Measurements from ENCODE around the gene NCKAP5.

Gene NCKAP5

DNA sequence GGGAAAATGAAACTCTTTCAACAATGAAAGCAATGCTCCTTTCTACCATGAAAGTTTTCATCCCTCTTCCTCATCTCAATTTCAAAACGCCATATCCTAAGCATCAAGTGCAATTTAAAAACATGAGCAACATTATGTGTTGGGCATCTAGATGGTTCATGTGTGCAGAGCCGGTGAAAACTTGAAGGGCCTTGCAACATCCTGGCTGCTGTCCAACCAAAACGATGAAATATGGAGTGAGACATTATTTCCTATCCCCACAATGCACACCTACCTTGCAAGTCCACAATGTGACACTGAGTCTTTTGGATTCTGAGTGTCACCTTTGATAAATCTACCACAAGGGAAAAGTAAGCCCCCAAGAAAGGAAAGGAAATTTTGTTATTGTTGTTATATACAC is 110.0 kb downstream of the NCKAP5 start:
- DNase-seq (ENCODE audit: low read depth): no peak

DNA sequence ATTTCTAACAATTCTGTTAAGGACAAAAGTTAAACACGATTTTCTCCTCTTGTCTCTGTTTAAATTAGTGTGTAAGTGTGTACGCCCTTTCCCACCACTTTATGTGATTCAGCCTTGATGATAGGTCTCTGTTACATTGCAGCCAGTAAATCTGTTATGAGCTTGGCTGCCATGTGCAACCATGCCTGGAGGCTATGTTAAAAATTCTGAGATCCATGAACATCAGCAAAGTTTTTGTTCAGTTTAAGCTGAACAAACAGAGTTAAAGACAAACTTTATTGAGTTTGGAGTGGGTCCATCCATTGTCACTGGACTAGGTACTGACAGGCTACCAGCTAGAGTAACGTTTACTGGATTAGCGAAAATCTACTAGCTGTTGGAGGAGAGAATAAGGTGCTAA is 110.4 kb downstream of the NCKAP5 start:
- no peak for DNase-seq (ENCODE audit: low read depth)

DNA sequence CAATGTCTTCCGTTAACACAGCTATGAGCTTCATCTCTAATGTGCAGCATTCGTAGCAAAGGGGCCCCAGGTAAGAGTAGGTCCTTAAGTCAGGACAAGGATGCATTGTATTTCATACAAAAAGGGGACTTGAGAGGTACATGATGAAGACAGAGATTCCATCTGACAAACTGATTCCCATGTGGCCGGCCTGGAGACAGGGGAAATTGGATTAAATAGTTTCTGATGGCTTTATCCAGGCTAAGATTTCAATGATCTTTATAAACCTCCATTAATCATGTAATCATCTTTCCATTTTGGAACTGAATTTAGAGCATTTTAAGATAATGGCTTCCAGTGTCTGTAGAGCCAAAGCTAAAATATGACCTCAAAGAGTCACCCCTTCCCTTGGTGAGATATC is 111.3 kb downstream of the NCKAP5 start:
- no peak for DNase-seq (ENCODE audit: low read depth)

DNA sequence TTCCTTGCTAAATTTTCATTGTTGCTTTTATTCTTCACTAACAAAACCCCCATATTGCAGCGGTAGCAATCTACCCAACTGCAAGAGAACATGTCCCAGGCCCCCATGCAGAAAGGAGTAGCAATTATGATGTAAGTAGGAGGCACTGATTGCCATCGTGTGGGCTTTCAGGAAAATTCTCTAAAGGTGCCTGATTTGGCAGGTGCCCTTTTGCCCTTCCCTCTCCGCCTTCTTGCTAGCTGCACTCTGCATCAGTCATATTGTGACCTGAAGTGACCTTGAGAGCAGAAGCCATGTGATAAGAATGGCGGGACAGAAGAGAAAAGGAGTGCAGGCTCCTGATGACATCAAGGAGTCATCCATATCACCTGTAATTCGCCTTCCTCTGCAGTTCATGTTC is 112.1 kb downstream of the NCKAP5 start:
- DNase-seq (ENCODE audit: low read depth): no peak

DNA sequence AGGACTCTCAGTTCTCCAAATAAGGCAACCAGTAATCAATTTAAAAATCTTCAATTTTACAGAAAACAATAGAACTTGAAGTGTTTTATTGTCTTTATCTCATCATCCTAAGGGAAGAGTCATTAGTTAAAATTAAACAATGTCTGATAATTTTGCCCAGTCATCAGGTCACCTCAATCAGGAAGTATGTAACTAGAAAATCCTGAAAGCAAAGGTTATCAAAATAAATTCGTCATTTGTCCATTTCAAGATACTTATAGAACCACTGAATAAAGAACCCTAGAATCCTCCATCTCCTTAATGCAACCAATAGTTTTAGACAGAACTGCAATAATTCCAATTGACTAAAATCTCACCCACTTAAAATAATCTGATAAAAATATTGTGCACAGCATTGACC is 115.2 kb downstream of the NCKAP5 start:
- no peak for DNase-seq (ENCODE audit: low read depth)

DNA sequence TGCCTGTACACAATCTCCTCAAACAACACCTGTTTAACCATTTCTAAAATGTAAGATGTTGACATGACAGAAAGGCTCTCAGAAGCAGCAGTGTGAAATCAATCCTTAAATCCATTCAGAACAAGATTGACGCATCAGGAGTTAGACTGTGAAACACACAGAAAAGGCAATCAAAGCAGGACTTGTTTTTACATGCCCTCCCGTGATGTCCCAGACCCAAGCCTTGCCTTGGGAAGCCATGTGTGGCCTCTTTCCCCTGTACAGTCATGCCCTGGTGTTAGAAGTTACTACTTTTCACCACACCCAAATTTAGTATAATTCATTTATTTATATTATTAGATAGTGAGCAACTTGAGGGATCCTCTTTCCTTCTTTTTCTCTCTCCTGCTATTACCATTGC is 115.7 kb downstream of the NCKAP5 start:
- no peak for DNase-seq (ENCODE audit: low read depth)

DNA sequence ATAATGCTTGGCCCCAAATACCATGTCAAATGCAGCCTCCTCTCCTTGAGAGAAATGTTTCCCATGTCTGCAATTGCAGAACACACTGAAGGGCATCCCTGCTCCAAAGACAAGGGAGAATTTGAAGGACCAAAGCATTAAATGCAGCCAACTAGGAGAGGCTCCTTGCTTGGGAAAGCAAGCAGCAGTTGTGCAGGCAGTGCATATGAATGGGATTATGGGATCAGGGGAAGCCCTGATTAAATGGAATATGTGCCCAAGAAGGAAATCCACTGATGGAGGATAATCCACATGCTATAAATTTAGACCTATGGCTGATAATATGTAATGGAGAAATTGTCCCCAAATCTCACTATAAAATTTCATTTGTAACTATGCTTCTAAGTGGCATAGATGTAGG is 116.1 kb downstream of the NCKAP5 start:
- DNase-seq (ENCODE audit: low read depth): no peak

DNA sequence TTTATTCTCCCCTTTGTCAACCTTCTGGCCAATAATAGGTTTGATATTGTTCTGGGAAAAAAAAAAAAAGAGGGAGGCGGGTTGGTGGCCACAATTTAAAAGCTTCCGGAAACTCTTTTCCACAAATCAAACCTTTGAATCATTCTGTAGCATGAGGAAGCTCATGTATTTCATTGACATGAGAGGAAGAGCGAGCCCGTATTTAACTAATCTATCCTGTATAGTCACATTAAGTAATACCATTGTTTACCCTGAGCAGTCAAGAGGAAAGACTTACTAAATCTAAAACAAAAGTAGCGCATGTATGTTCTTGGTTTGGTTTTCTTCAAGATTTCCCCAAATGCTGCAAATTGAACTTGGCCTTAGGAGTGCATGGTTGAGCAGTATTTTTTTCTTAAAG is 120.1 kb downstream of the NCKAP5 start:
- no peak for DNase-seq (ENCODE audit: low read depth)

DNA sequence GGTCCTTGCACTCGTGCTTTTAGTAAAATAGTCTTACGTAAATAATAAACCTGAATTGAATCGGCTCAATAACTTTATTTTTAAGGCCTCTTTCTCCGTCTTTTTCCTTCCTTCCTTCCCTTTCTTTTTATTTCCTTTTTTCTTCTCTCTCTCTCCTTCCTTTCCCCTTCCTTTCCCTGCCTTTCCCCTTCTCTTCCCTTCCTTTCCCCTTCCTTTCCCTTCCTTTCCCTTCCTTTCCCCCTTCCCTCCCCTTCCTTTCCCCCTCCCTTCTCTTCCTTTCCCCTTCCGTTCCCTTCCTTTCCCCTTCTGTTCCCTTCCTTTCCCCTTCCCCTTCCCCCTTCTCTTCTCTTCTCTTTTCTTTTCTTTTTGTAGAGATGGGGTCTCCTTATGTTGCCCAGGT is 121.0 kb downstream of the NCKAP5 start:
- no peak for DNase-seq (ENCODE audit: low read depth)

DNA sequence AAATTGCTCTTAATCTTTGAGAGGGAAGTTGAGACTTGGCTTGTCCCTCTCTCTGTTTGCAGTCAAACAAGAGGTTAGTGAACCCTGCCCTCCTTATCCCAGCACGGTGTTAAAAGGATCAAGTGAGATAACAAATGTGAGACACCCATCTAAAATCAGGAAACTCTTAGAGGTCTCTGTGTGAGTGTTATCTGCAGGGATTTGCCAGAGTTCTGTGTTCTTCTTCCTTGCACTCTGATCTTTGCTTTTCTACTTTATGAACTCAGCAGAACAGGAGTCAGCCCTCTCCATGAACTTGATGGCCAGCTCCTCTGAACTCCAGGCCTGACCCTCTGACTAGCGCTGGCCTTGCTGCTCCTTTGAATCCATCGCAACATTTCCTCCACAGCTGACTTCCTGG is 123.8 kb downstream of the NCKAP5 start:
- DNase-seq (ENCODE audit: low read depth): no peak

DNA sequence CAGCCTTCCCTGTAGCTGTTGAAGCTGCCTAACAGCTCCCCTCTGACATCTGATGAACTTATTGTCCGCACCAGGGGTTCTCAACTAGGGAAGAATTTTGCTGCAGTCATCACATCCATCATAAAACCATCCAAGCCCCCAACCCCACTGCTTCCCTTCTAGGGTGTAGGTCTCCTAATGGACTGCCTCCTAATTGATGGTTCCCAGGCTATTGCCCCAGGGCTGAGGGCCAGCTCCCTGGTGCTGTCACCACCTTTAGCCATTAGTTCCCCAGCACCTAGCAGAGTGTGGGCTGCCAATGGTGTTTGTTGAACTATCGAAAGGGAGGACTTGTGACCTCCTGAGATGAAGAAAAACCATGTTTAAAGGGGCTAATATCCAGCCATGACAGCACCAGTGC is 125.9 kb downstream of the NCKAP5 start:
- no peak for DNase-seq (ENCODE audit: low read depth)

DNA sequence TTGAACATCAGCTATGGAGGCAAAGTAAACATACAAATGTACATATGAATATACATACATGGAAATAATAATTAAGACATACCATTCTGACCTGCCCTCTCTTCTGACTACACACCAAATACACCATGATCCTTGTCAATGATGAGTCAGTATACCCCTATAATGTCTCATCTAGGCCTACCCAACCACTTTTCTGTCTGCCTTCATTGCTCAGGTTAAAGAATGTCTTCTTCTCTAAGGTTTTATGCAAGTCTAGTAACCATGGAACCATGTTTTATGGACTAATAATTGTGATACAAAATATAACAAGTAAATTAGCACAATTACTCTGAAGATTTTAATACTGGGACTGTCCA is 128.7 kb downstream of the NCKAP5 start:
- DNase-seq (ENCODE audit: low read depth): no peak

DNA sequence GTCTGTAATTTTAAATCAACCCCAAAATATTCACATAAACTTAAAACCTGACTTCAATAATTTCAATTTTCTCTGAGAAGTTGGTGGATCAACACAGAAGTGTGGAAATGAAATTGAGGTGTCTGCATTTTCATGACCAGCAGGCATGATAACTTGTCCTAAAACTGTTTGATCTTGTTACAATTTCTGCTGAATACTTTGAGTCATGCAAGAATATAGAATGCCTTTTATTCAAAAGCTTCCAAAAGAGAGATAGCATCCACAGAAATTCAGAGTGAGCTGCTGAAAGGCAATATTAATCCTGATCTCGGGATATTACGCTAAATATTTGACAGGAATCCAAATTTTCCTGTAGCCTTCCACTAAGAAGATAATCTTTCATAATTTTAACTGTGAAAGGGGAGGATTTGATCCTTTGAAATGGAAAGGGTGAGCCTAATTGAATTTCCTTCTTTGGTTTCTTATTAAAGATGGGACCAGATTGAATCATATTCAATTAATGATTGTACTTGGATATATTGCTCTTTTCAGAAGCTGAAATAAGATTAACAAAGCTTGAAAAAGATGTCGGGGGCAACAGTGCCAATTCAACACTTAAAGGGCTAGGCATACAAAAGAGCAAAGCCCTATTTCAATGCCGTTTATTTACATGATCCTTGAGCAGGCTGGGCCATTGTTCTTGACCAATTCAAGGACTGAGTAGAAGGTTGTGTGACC is 129.3 kb downstream of the NCKAP5 start:
- no peak for DNase-seq (ENCODE audit: low read depth)

DNA sequence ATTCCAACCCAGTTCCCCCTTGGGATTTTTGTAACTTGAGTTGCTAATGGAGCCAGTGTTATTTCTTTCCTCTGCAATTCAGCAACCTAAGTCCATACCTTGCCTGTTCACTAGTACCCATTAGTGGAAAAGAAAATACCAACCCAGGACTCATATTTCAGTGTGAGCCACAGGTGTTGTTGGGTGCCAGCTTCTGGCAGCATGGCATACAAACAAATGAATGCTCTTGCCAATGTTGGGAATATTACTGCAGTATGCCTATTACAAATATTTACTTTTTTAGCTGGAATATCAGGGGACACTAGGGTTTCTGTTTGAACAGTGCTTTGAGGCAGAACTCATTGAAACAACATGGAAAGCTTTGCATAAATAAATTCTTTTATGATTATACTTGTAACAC is 130.2 kb downstream of the NCKAP5 start:
- no peak for DNase-seq (ENCODE audit: low read depth)

DNA sequence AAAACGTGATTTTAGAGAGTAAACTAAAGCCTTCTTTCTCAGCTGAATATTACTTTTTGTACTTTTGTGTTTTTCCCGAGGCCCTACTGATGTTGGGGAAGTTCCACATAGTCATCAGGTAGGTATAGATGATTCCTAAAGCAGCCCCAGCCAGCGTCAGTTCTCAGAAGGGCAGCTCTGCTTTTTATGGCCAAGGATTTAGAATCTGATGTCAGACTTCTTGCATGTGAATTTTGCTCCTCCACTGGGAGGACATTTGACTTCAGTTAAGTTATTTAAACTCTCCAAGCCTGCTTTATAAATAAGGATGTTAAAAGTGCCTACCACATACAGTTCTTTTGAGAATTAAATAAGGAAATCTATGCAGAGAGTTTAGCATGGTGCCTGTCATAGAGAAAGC is 130.8 kb downstream of the NCKAP5 start:
- DNase-seq (ENCODE audit: low read depth): no peak

DNA sequence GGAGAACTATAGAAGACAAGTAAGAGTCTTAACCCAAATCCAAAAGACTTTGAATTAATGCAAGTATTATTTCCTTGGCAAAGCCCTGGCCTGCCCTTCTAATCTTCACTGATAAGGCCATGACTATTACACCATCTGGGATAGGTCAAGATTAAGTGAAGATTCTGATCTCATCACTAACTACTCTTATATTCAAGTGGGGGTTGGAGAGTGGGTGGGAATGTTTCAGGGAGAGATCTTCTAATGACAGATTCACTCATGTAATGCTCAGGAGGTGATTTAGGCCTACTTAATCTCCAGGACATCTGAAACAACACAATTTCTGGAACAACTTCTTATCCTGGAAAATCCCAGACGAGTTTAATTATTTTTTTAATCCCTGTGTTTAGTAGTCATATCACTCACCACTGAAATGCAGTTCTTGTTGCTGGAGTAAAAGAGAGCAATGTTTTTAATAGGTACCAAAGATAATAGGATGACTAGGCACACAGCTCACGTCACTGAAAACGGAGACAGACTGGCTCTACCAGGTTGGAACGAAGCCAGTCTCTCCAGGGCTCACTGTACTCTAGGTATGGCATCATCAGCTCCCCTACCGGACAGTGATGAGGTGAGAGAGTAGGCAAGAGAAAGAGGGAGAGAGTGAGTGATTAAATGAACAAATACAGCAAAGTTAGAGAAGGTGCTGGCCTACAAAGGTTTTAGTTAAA is 133.1 kb downstream of the NCKAP5 start:
- no peak for DNase-seq (ENCODE audit: low read depth)

DNA sequence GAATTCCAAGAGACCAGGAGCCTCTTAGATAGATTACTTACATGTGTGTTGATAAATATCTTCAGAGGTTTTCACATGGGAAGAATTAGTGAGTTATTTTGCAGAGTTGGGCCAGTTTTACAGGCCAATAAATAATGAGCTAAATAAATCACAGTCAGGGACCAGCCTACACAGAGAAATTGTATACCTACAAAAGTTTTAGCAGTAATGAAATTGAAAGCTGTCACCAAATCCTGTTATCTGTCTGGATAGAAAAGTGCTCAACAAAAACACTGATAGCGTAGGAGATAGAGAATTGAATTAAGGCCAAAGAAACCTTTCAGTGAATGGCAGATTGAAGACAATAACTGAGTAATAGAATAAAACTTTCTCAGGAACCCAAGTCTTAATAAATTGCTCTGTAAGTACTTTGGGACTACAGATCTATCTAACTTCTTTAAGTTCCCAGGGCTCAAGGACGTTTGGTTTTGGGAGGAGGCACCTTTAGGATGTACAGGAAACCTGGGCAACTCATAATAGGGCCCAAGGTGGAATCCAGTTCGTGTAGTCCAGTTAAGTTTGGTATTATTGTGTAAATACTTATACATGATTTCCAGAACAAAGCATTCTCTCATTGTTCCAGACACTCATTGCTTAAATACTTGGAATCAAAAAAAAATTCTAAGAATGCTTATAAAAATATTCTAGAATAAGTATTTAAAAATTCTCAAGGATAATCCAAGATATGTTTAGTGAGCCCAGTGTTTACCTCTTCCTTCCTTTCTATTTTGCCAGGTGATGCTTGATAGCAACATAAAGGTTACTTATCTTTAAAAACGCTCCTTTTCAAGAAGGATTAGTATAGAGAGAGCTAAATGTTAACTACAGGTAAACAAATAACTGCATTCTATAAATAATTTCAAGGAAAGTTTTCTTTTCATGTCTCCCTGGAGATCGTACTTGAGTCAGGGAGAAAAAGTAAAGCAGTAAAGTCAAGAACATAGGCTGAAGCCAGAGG is 134.5 kb downstream of the NCKAP5 start:
- no peak for DNase-seq (ENCODE audit: low read depth)

DNA sequence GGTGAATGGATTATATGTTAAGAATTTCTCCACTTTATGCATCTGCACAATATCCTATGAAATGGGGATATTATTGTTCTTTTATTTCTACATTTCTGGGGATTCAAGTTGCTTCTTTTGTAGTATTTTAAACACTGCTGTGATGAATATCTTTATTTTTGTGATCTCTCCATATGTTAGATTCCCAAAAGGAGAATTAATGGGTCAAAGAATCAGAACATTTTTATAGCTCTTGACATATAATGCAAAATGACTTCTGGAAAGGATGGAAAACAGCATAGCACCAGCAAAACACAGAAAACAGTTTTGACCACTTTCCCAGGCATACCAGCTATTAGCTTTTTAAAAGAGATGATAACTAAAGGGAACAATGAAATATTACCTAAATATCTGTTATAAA is 135.5 kb downstream of the NCKAP5 start:
- DNase-seq (ENCODE audit: low read depth): no peak

DNA sequence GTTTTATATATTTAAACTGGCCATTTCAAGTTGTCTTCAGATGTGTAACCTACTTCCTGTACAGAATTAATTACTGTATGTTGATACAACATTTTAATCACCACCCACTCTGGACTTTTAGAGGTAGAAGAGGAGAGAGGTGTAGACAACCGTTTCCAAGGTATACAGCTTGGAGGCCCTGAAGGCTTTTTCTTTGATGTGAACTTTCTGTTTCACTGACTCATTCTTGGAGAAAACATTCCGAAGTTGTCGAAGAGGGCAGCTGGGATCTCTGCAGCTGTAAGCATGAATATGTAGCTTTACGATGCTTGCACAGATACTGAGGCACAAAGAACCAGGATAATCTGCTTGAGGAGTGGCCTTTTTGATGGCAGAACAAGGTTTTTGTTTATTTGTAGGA is 137.0 kb downstream of the NCKAP5 start:
- DNase-seq (ENCODE audit: low read depth): no peak

DNA sequence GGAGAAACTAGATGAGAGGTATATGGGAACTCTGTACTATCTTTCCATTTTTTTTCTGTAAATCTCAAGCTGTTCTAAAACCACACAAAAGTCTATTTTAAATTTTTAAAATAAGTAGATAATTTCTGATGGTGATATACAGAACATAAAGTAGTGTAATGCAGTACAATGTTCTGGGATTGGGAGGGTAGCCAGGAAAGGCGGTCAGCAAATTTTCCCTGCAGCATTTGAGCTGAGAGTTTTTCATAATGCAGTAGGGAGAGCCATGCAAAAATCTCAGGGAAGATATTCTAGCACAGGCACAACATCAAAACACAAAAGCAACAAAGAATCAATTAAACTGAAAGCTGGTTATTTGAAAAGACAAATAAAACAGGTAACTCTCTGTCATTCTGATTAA is 141.5 kb downstream of the NCKAP5 start:
- DNase-seq (ENCODE audit: low read depth): no peak

DNA sequence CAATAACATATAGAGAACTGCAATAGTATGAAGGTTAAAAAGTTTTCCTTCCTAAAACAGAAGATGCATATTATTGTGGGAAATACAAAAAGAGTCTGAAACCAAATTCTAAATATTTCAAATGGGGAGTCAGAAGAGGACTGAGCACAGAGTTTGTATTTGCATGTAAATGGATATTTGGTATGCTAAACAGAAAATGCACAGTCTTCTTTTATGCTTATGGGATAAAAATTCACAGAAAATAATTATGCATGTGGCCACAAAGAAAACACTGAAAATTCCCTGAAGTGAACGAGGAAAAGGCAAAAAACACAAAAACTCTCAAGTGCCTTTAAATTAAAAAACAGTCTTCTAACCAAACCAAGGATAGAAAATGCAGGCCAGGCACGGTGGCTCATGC is 142.7 kb downstream of the NCKAP5 start:
- no peak for DNase-seq (ENCODE audit: low read depth)

DNA sequence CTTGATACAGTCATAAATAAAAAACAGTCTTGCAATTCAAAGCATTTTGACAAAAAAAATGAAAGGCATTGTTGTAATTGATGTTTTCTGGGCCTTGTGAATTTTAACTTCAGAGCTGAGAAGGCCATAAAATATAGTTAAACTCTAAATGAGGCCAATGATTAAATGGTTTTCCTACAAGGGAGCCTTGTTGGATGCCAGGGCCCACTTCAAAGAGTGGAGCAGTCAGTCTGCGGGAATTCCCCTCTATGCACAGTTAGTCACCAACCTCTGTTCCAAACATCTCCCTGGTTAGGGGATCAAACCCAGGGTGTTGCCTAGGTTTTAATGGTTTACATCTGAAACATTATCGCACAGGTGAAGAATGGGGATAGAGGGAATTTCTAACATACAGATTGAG is 143.4 kb downstream of the NCKAP5 start:
- no peak for DNase-seq (ENCODE audit: low read depth)

DNA sequence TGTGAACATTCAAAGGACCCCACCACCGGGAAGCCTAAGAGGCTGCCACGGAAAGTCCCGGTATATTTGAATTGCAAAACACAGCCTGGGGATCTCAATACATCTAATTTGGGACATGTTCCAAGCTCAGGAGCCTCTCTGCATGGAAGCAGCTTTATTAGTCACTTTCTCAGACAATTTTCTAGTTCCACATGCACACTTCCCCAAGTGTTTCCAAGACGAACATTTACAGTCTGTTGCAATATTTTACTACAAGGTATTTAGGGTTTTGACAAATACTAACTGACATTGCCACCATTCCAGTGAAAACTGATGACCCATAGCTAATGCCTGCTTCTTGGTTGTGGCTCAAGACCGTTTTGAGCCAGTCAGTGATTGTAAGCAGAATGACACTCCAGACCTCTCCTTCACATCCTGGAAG is 145.3 kb downstream of the NCKAP5 start:
- DNase-seq (ENCODE audit: low read depth): no peak

Data from activated T-helper 1 cell treated with Interleukin-2 at 50 U/mL for 16 hours (primary cell).